SH-SY5Y (cell line): ENCODE data around the gene MAGI2.

Source experiments
- GATA2 ChIP-seq: IDR thresholded peaks from 2 replicates; pipeline ENCODE4 v1.6.1; 2011; ENCODE audit warnings: mild to moderate bottlenecking, low read depth, low read length
- GATA3 ChIP-seq: IDR thresholded peaks from 2 replicates; pipeline ENCODE4 v1.6.1; 2011; ENCODE audit warnings: low read depth, mild to moderate bottlenecking, low read length, moderate library complexity

- TF ChIP-seq GATA2 (no peak), GATA3 (no peak)
Measured at GRCh38 chr7:77991656-77992055, 1461.8 kb downstream of the MAGI2 start.
